Ovary (tissue), 9 donors: ENCODE results near the gene FUT3. TPM values are rescaled to one million over a fixed set of nuclear protein-coding genes. Genes with fewer than 3 reads are reported as not detected.
A peak's percentile ranks its signal among the peaks of the same experiment; 100 is the strongest.

ENCODE experiments used
- DNase-seq, 5 donors: peaks; one replicate each; pipeline ENCODE4 v3.0.0-alpha.2; 2019 to 2020
- H3K27ac ChIP-seq, 2 donors: fragments of 200-600 bp; one replicate each; pipeline versions ENCODE4 v1.5.1 to v1.8.0; 2019 to 2022
- H3K27me3 ChIP-seq: fragments of 200-600 bp; one replicate; pipeline ENCODE4 v1.8.0; 2022
- H3K36me3 ChIP-seq: fragments of 200-600 bp; sonication (generic); one replicate; pipeline ENCODE4 v1.5.1; 2019
- H3K4me1 ChIP-seq: one replicate; pipeline ENCODE4 v1.8.1; 2013; ENCODE audit warnings: mild to moderate bottlenecking, moderate library complexity; ENCODE audit not compliant: insufficient read depth
- H3K4me3 ChIP-seq: fragments of 200-600 bp; sonication (generic); one replicate; pipeline ENCODE4 v1.5.1; 2017
- H3K9me3 ChIP-seq, 2 donors: fragments of 200-600 bp in 1 of 2; sonication (generic) in 1 of 2; one replicate each; pipeline versions ENCODE4 v1.5.1 to v1.8.1; 2013 to 2019; ENCODE audit warnings: mild to moderate bottlenecking in 1 of 2, moderate library complexity in 1 of 2
- EP300 ChIP-seq: sonication (generic); formaldehyde crosslinking; IDR thresholded peaks from one replicate; pipeline ENCODE4 v1.6.1; 2017; ENCODE audit warnings: antibody characterized with exemption
- POLR2A ChIP-seq: fragments of 450-650 bp; IDR thresholded peaks from one replicate; pipeline ENCODE4 v1.6.1; 2017; ENCODE audit warnings: antibody characterized with exemption, mild to moderate bottlenecking, moderate library complexity
- WGBS, 3 donors: extraction: QIAGEN DNeasy Blood & Tissue Kit in 1 of 3; methylation state at CpG; one replicate each; pipeline versions ENCODE4 v1.1.5 to v1.1.7; 2013 to 2017; 5-methylcytosine and 5-hydroxymethylcytosine counted together
- intact Hi-C, 4 donors: fragments of 100-400 bp; cut with DNase I; formaldehyde crosslinking; loops; one replicate each; pipeline versions ENCODE4 v1.11.0 to v1.15.1; 2022 to 2023
- polyA plus RNA-seq, 2 donors: library from polyadenylated mRNA; stranded (reverse); fragments of 200-250 nt in 1 of 2; fragments of 350-450 nt in 1 of 2; fragmentation: Illumina TruSeq in 1 of 2; extraction: RNeasy Lipid Tissue Mini Kit (QIAGEN cat#74804) in 1 of 2; gene quantifications; one replicate each; pipeline ENCODE4 v1.2.3, GENCODE V29; 2013 to 2014
- total RNA-seq, 7 donors: library from RNA; depleted of rRNA in 2 of 7; stranded (reverse); fragments of >200 nt in 2 of 7; fragmentation: NEBNext Ultra II Directional in 3 of 7; extraction: Animal tissue kit (Norgen Biotek cat#: 25700) in 3 of 7; gene quantifications; one replicate each; pipeline versions ENCODE4 v1.1.0 to v1.2.4, GENCODE V29; 2016 to 2023
- TF ChIP-seq, protein P1 (sequence below), 3 donors: fragments of 450-650 bp in 2 of 3; fragments of 200-600 bp in 1 of 3; IDR thresholded peaks; one replicate each; pipeline versions ENCODE4 v1.5.1 to v1.8.0; 2016 to 2022; ENCODE audit warnings: antibody characterized with exemption in 3 of 3, mild to moderate bottlenecking in 1 of 3
- donor health status: DM: no; HTN: no; CAD: no; lungs with moderate emphysema.
- donor health status: DM: no; HTN: no; CAD: no.
- donor health status: Bipolar disorder and iron deficiency.
- donor health status: DM: yes; HTN: yes; CAD: no.
- donor health status: DM: no; HTN: no; CAD: no.
- donor health status: DM: yes; HTN: yes; CAD: no.

FUT3 gene
- total and polyA plus RNA-seq, 9 donors = 0.04 to 1.8 (median 0.15) TPM; not detected in 3

DNA sequence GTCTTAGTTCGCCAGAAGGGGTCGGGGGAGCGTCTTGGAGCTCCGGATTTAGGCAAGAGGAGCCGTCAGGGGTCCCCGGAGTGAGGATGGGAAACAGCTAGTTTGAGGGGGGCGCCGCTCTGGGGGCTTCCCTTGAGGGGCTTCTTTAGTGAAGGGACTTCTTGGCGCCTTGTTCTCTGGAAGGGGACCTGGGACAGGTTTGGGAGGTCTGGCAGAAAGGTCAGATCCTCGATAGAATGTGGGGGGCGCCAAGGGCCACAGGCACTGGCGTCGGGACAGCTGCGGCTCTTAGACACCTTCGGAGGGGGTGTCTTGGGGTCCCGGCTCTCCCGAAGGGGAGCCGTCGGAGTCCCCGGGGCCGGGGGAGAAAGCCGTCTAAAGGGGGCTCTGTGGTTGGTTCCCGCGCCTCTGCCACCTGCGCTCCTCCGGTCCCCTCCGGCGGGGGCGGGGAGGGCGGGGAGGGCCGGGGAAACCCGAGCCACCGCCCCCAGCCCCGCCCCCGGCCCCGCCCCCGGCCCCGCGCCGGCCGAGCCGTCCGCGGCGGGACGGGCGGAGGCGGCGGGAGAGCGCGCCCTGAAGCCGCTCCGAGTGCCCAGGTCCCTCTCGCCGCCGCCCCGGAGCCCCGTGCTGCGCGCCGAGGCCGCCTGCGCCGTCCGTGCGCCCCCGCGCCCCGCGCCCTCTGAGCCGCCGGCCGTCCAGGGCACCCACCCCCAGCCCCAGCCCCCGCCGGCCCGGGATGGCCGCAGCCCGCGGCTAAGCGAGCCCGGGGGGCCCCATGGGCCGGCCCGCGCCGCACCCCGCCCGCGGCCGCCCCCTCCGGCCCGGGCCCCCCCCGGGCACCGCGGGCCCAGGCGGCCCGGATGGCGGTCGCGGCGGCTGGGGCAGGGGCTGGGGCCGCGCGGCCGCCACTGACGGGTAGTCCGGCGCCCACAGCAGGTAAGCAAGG, 46.5 kb downstream of the FUT3 start, which contains the start of gene NRTN:
NRTN (plus strand) TSS at position 552 of the 946 bp plus-strand sequence. CDS start 19,099 bp downstream, outside the sequence.
- peak in 1 of 5 donors; percentile 34 for DNase-seq
- intact Hi-C loops = loop anchor here in 2 of 4 donors (5.0 to 10.0 kb wide), 2 partner anchors 88 to 90 kb away; no protein-coding TSS in a partner anchor

GRCh38 chr19:5803752-5804515, 47.3 kb downstream of the FUT3 start:
- peaks cover 8% of the 10 kb centered on the region for H3K4me1 ChIP-seq
- no peak overlapping the region for H3K27ac ChIP-seq
- H3K4me3 ChIP-seq = no peak overlapping the region
- H3K27me3 ChIP-seq = no peaks in the 10 kb centered on the region
- DNase-seq = peak; percentile 46 to 85 (median 68)
- WGBS, 3 donors = 1 to 2% (median 2%) methylated on average over 39 to 54 of the region's 54 CpGs
- TF ChIP-seq, protein P1, sequence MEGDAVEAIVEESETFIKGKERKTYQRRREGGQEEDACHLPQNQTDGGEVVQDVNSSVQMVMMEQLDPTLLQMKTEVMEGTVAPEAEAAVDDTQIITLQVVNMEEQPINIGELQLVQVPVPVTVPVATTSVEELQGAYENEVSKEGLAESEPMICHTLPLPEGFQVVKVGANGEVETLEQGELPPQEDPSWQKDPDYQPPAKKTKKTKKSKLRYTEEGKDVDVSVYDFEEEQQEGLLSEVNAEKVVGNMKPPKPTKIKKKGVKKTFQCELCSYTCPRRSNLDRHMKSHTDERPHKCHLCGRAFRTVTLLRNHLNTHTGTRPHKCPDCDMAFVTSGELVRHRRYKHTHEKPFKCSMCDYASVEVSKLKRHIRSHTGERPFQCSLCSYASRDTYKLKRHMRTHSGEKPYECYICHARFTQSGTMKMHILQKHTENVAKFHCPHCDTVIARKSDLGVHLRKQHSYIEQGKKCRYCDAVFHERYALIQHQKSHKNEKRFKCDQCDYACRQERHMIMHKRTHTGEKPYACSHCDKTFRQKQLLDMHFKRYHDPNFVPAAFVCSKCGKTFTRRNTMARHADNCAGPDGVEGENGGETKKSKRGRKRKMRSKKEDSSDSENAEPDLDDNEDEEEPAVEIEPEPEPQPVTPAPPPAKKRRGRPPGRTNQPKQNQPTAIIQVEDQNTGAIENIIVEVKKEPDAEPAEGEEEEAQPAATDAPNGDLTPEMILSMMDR (IDR thresholded peaks at IDR 0.05) = peak; percentile 35 to 57 (median 48)
- TF ChIP-seq EP300 = no peak
- no peaks in the 10 kb centered on the region for H3K36me3 ChIP-seq
- intact Hi-C loops = loop anchor here in 2 of 4 donors (5.0 to 10.0 kb wide), 2 partner anchors 88 to 91 kb away; no protein-coding TSS in a partner anchor
- H3K9me3 ChIP-seq = no peaks in the 10 kb centered on the region

More for the DNA sequence above, 46.5 kb downstream of the FUT3 start, which contains the start of gene NRTN:
- no peak within 1 kb of the TSS for H3K27ac ChIP-seq
- H3K9me3 ChIP-seq = no peaks in the 10 kb centered on the region
- WGBS, 3 donors = 1 to 3% (median 2%) methylated on average over 33 to 87 of the region's 107 CpGs
- H3K4me1 ChIP-seq = peaks cover 2% of the 10 kb centered on the region
- no peak within 1 kb of the TSS for H3K4me3 ChIP-seq
- no peaks in the 10 kb centered on the region for H3K27me3 ChIP-seq
- no peaks in the 10 kb centered on the region for H3K36me3 ChIP-seq
- TF ChIP-seq POLR2A = no peak
- TF ChIP-seq, protein P1 (IDR thresholded peaks at IDR 0.05) = no peak
- no peak for TF ChIP-seq EP300

DNA sequence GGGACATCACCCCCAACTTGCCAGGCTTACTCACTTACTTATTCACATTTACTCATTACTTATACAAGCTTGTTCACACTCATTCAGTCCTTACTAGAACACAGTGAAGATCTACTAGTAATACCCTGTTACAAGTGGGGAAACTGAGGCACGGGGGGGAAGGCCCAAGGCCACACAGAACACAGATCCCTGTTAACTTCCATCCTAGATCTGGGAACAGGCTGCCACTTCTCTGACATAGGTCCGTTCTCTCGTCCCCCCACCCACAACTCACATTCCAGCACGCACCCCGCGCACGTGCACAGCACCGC, 47.9 kb downstream of the FUT3 start:
- H3K36me3 ChIP-seq = no peaks in the 10 kb centered on the region
- WGBS, 3 donors = 5 to 9% (median 6%) methylated on average over 8 of the region's 8 CpGs
- no peak overlapping the region for H3K4me3 ChIP-seq
- H3K27ac ChIP-seq = no peak overlapping the region
- TF ChIP-seq POLR2A = no peak
- TF ChIP-seq EP300 = no peak
- TF ChIP-seq, protein P1 (IDR thresholded peaks at IDR 0.05) = no peak
- intact Hi-C loops = loop anchor here in 2 of 4 donors (5.0 to 10.0 kb wide), 2 partner anchors 89 to 91 kb away; no protein-coding TSS in a partner anchor
- DNase-seq = no peak
- no peaks in the 10 kb centered on the region for H3K27me3 ChIP-seq
- no peaks in the 10 kb centered on the region for H3K9me3 ChIP-seq
- peaks cover 8% of the 10 kb centered on the region for H3K4me1 ChIP-seq
